Mucosa of stomach (tissue), 1 donor: ENCODE measurements around the gene XDH.

Experiments used
- H3K27me3 ChIP-seq: one replicate; pipeline ENCODE4 v1.7.0; 2013; ENCODE audit warnings: mild to moderate bottlenecking, low read length; ENCODE audit not compliant: control insufficient read depth, insufficient read depth
- H3K36me3 ChIP-seq: one replicate; pipeline ENCODE4 v1.7.0; 2013; ENCODE audit warnings: low read length; ENCODE audit not compliant: control insufficient read depth, insufficient read depth
- H3K4me1 ChIP-seq: one replicate; pipeline ENCODE4 v1.7.0; 2013; ENCODE audit warnings: mild to moderate bottlenecking, low read length; ENCODE audit not compliant: control insufficient read depth, insufficient read depth
- H3K4me3 ChIP-seq: one replicate; pipeline ENCODE4 v1.7.0; 2013; ENCODE audit warnings: low read length
- H3K9ac ChIP-seq: one replicate; pipeline ENCODE4 v1.7.0; 2013; ENCODE audit warnings: mild to moderate bottlenecking, low read length, moderate library complexity
- H3K9me3 ChIP-seq: one replicate; pipeline ENCODE4 v1.7.0; 2013; ENCODE audit warnings: mild to moderate bottlenecking, low read length, moderate library complexity; ENCODE audit not compliant: control insufficient read depth
- donor health status: Pancreatic carcinoma.

Gene XDH

DNA sequence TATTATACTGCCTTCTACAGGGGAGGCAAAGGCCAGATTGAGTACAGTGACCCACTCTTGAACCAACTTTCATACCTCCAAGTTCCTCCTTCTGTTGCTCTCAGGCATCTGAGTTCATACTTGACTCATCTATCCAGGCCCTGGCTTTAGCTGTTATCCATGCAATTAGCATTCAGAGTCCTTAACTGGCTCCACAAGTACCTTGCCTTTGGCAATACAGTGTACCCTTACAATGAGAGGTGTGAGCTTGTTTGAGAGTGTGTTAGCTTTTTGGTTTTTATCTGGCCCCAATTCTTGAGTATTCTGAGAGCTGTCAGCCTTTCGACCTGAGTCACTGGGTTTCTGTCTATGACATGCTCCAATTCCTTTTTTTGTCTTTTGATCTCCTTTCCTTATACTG is 120.3 kb downstream of the XDH start:
- H3K4me3 ChIP-seq, result no peak overlapping the region
- H3K36me3 ChIP-seq, result no peaks in the 10 kb centered on the region
- H3K9ac ChIP-seq, result no peak overlapping the region
- H3K4me1 ChIP-seq, result no peaks in the 10 kb centered on the region
- H3K9me3 ChIP-seq, result no peaks in the 10 kb centered on the region
- no peaks in the 10 kb centered on the region for H3K27me3 ChIP-seq

DNA sequence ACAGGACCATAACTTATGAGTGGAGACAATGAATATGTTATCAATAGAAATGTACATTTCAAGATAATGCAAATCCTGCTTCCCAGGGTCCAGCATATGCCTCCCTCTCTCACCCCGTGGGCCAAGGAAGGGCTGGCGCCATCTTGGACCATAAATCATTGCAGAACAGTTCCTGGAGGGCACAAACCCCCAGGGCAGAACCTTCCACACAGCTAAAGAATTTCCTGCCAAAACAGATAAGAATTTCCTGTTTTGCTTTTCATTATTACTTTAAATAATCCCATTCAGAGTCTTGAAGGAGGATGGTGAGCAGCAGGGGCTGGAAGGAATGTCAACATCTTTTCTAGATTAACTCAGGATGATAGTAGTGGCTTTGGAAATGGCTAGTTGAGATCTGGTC is 126.9 kb downstream of the XDH start:
- no peaks in the 10 kb centered on the region for H3K4me1 ChIP-seq
- H3K36me3 ChIP-seq, result no peaks in the 10 kb centered on the region
- no peak overlapping the region for H3K4me3 ChIP-seq
- H3K9ac ChIP-seq, result no peak overlapping the region
- no peaks in the 10 kb centered on the region for H3K27me3 ChIP-seq
- no peaks in the 10 kb centered on the region for H3K9me3 ChIP-seq

DNA sequence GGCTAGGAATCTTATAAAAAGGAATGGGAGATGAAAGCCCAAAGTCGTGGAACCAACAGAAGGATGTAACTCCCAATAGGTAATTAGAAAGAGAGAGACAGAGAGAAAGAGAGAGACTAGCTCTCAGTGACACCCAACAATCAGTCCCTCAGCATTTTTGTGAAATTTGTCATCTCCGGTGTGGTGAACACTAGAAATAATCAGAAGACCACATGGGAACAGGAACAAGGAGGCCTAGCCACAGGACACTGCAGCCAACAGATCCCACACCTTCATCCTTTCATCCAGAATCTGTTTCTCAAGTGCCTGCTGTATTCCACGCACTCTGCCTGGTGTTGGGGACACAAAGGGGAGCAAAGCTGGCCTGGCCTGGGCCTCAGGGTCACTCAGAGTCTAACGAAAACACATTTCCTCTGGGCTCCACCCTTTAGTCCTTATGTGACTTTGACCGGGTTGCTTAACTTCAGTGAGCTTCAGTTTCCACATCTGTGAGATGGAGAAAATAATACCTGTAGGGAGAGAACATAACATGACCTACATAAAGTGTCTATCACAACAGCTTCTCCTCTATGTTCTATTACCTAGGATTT is 127.5 kb downstream of the XDH start:
- Histone ChIP-seq H3K36me3 (no peaks in the 10 kb centered on the region), H3K27me3 (no peaks in the 10 kb centered on the region), H3K4me1 (no peaks in the 10 kb centered on the region), H3K9me3 (no peaks in the 10 kb centered on the region), H3K4me3 (no peak overlapping the region), H3K9ac (no peak overlapping the region)

DNA sequence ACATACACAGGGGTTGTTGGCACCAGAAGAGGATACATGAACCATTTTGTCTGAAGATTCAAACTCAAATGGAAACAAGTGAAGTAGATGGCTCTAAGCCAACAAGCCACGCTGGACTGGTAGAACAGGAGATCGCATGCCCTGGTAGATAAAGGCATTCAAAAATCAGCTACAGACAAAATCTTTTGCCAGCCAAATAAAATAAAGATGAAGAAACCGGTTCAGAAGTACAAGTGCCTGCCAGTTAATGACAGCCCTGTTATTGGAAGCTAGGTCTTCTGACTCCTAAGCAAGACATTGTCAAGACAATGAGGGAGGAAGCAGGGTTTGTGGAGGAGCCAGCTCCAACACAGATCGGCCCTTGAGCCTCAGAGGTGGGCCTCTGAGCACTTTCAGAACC is 128.3 kb downstream of the XDH start:
- Histone ChIP-seq H3K9ac (no peak overlapping the region), H3K4me3 (no peak overlapping the region), H3K9me3 (no peaks in the 10 kb centered on the region), H3K36me3 (no peaks in the 10 kb centered on the region), H3K4me1 (no peaks in the 10 kb centered on the region), H3K27me3 (no peaks in the 10 kb centered on the region)
